Stimulated activated CD8-positive, alpha-beta memory T cell treated with anti-CD3 and anti-CD28 coated beads, Interleukin-4, amount 100 ng/mL, for 24 hours (primary cell): ENCODE results near the gene MYH7B.

ENCODE experiments used
- DNase-seq: peaks from one replicate; pipeline ENCODE4 v3.0.0-alpha.2; 2020; ENCODE audit warnings: low read depth

The MYH7B gene

DNA sequence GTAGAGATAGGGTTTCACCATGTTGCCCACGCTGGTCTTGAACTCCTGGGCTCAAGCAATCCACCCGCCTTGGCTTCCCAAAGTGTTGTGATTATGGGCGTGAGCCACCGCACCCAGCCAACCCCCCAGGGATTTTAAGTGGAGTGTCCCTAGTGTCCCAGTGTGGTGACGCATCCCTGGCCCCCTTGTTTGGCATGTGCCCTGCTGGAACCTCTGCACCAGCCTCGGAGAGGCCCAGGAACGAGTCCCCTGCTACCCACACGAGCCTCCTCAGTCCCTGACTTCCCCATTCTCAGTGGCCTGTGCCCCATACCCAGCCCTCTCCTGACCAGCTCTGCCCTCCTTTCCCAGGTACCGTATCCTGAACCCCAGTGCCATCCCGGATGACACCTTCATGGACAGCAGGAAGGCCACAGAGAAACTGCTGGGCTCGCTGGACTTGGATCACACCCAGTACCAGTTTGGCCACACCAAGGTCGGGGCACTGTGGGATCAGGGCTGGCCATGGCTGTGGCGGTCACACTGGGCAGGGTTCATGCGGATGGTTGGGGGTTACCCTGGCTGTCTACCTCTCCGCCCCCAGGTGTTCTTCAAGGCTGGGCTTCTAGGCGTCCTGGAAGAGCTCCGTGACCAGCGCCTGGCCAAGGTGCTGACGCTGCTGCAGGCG, 37.2 kb downstream of the MYH7B start:
- no peak for DNase-seq

- DNase-seq: no peak
These were observed 38.4 kb downstream of the MYH7B start for GRCh38 chr20:34993941-34994508.

DNA sequence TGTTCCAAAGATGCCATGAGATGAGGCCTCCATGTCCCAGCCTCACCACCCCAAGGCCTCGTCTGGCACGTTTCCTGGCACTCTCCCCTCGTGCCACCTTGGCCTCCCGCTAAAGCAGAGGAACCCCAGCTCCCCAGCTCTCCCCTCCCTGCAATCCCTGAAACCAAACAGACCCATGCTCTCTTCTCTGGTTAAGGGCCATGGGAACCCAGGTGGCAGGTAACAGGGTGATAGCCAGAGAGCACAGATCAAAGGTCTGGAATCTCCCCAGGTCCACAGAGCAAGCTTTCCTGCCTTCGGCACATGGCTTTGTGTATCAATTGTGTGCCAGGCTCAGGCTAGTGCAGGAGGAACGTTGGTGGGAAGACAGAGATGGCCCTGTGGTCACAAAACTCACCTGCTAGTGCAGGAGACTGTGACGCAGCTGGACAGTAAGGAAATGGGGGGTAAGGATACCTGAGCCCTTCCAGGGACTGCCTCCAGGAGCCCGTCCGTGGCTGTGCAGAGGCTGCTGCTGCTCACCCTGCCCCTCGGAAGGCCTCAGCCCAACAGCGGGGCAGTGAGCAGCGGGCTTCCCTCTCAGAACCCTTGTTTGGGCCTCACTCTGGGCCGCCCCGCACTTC, 39.0 kb downstream of the MYH7B start:
- DNase-seq: no peak

- no peak for DNase-seq
These were observed 39.5 kb downstream of the MYH7B start for GRCh38 chr20:34995192-34995591.

DNA sequence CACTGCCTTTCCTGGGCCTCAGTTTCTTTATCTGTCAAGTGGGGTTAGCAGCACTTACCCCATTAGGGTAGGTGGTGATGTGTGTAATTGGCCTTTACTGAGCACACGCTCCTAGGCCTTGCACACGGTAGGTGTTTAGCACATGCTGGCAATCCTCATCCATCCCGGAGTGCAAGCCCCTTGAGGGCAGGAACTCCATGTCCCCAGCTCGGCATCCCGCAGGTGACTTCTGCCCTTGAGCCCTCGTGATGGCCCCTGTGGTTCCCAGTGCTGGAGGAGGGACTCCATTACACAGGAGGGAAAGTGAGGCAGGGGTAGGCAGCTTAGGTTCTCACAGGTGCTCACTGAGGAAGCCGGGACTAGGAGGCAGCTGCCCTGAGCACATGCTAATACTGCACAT, 40.0 kb downstream of the MYH7B start:
- DNase-seq: no peak

DNA sequence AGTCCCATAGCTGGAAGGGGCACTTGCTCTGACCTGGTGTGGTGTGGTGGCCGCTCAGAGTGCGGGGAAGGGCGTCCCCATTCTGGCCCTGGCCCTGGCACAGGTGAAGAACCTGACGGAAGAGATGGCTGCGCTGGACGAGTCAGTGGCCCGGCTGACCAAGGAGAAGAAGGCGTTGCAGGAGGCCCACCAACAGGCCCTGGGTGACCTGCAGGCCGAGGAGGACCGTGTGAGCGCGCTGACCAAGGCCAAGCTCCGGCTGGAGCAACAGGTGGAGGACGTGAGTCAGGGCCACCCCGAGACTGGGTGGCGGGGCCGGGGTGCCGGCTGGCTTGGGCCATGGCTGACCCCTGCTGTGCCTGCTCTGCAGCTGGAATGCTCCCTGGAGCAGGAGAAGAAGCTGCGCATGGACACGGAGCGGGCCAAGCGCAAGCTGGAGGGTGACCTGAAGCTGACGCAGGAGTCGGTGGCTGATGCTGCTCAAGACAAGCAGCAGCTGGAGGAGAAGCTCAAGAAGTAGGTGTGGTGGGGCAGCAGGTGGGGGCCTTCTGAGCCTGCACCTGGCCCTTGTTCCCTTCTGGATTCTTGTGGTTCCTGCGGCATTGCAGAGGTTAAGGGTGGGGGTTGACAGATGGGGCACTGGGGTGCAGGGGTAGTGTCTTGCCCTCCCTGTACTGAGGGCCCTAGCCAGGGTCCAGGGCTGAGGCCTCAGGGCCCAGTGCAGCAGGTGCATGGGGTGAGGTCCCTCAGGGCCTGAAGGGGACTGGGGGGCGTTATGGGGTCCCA, 40.8 kb downstream of the MYH7B start:
- DNase-seq: no peak

GRCh38 chr20:34997131-34997561, 41.5 kb downstream of the MYH7B start:
- DNase-seq: no peak

GRCh38 chr20:34997774-34998173, 42.1 kb downstream of the MYH7B start:
- no peak for DNase-seq

DNA sequence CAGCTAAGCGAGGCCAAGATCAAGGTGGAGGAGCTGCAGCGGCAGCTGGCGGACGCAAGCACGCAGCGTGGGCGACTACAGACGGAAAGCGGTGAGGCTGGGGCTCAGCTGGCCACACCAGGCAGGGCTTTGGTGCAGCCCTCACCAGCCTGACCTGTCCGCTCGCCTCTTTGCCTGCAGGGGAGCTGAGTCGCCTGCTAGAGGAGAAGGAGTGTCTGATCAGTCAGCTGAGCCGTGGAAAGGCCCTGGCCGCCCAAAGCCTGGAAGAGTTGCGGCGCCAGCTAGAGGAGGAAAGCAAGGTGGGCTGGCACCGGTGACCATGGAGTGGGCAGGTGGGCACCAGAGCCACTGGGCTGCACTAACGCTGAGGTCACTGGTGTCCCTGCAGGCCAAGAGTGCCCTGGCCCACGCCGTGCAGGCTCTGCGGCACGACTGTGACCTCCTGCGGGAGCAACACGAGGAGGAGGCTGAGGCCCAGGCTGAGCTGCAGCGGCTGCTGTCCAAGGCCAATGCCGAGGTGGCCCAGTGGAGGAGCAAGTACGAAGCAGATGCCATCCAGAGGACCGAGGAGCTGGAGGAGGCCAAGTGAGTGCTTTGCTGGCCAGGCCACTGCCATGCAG, 42.8 kb downstream of the MYH7B start:
- DNase-seq: no peak

- DNase-seq: no peak
These were observed 43.4 kb downstream of the MYH7B start for GRCh38 chr20:34999021-34999451.

DNA sequence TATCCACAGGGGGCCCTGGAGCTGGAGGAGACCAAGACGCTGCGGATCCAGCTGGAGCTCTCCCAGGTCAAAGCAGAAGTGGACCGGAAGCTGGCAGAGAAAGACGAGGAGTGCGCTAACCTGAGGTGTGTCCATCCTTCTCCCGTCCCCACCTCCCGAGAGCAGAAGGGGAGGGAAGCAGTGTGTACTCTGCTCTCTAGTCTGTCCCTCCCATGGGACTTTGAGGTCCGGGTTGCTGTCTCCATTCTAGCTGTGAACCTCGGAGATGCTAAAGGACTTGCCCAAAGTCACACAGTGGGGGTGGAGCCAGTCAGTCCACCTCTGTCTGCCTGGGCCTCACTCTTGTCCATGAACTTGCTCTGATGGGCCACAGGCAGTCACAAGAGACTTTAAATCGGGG, 44.1 kb downstream of the MYH7B start:
- DNase-seq: no peak

- no peak for DNase-seq
These were observed 44.7 kb downstream of the MYH7B start for GRCh38 chr20:35000311-35000921.

DNA sequence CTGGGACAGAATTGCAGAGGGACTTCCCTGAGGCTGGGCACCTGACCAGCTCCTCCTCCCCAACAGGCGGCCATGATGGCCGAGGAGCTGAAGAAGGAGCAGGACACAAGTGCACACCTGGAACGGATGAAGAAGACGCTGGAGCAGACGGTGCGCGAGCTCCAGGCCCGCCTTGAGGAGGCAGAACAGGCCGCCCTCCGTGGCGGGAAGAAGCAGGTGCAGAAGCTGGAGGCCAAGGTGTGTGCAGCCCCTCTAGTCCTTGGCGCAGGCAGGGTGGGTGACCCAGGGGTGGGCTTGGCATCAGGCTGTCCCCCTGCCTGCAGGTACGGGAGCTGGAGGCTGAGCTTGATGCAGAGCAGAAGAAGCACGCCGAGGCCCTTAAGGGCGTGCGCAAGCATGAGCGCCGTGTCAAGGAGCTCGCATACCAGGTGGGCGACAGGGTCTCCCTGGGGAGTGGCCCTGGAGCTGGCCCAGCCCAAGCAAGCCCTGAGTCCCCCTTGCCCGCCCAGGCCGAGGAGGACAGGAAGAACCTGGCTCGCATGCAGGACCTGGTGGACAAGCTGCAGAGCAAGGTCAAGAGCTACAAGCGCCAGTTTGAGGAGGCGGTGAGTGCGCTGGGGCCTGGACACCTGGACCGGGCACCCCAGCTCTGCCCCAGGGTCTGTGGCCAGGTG, 45.4 kb downstream of the MYH7B start:
- DNase-seq: no peak

DNA sequence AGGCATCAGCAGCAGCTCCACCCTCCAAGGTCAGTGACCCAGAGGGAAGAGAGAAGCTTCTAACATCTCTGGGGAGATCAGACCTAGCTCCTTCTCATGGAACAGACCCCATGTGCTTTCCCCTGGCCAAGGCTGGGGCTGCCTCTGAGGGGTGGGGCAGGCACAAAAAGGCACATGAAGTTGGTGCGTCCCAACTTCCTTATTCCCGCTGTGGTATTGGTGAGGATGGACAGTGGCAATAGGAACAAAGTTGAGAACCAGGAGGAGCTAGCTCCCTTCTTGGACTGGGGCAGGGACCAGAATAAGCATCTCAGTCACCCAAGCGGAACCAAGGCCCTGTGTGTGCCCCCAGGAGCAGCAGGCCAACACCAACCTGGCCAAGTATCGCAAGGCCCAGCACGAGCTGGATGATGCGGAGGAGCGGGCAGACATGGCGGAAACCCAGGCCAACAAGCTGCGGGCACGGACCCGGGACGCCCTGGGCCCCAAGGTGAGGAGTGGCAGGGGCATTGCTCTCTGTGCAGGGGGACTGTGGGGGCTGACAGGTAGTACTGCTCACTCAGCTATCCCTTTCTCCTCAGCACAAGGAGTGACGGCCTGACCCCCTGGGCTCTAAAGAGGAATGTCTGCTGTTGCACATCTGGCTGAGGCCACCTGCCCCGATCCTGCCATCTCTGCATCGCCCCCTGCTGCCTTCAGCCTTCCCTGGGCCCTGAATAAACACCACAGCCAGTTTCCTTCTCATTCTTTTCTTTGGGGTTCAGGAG, 46.1 kb downstream of the MYH7B start:
- DNase-seq: no peak

GRCh38 chr20:35002426-35003210, 47.0 kb downstream of the MYH7B start:
- no peak for DNase-seq

- DNase-seq: no peak
These were observed 47.8 kb downstream of the MYH7B start for GRCh38 chr20:35003211-35004031.

DNA sequence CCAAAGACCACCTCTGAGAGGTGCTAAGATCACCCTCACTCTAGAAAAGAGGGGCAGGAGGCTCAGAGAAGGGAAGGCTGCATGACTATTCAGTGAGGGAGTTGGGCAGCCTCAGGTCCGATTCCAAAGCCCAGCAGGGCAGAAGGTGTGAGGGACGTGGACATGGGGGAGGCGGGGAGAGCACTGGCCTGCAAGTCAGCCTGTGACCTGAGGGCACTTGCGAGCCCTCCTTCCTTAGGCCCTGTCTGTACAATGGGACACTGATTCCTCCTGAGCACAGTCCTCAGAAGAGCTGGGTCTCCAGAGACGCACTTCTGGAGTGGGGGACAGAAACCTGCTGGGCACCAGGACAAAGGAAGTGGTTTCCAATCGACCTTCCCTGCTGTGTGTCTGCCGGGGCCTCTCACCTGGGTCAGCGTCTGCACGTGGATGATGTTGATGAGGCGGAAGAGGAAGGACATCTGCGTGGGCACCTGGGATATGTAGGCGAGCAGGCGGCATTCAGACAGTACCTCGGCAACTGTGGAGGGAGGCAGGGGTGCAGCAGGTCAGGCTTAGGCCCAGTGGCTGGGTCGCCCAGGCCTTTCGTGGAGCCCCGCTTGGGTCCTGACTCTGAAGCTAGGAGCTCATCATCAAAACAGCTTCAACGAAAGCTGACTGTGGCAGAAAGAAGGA, 48.5 kb downstream of the MYH7B start:
- no peak for DNase-seq

- no peak for DNase-seq
These were observed 49.2 kb downstream of the MYH7B start for GRCh38 chr20:35004749-35005462.
